HEK293 (cell line): ENCODE results near the gene HS6ST3.

Experiments used
- CTCF ChIA-PET: fragments of 350-600 bp; formaldehyde crosslinking; extraction: SDS; loops from one replicate; lab custom pipeline; 2021; ENCODE audit warnings: antibody characterized with exemption; lab: Yijun Ruan, JAX
- POLR2A ChIA-PET: fragments of 300-600 bp; formaldehyde crosslinking; extraction: SDS; loops from one replicate; lab custom pipeline; 2020; ENCODE audit warnings: antibody characterized with exemption, inconsistent platforms; lab: Yijun Ruan, JAX
- H3K27ac ChIP-seq: fragments of 200-500 bp; sonication (Bioruptor generic); 2 replicates; pipeline ENCODE4 v1.5.1; 2014; ENCODE audit warnings: low read depth, low read length, control low read depth, inconsistent platforms; ENCODE audit errors: extremely low read depth
- H3K36me3 ChIP-seq, 2 experiments: fragments of 200-500 bp in 1 of 2; sonication (Bioruptor generic) in 1 of 2; 1 replicate in 1 of 2; 2 replicates in 1 of 2; pipeline ENCODE4 v1.5.1; 2014 to 2017; ENCODE audit warnings: inconsistent platforms in 2 of 2, low read length in 2 of 2; ENCODE audit not compliant: control insufficient read depth in 2 of 2, insufficient read depth in 1 of 2
- H3K4me1 ChIP-seq: fragments of 200-500 bp; sonication (Bioruptor generic); 2 replicates; pipeline ENCODE4 v1.5.1; 2014; ENCODE audit warnings: mild to moderate bottlenecking, low read length, inconsistent platforms; ENCODE audit not compliant: control insufficient read depth, insufficient read depth
- H3K4me3 ChIP-seq: 2 replicates; pipeline ENCODE4 v1.5.1; 2011; ENCODE audit warnings: low read depth, mild to moderate bottlenecking, control low read depth, low read length, moderate library complexity
- H3K9me3 ChIP-seq: fragments of 200-500 bp; sonication (Bioruptor generic); 2 replicates; pipeline ENCODE4 v1.5.1; 2014; ENCODE audit warnings: low read depth, low read length, inconsistent platforms; ENCODE audit not compliant: control insufficient read depth, insufficient read depth
- TCF7L2 ChIP-seq: IDR thresholded peaks from 2 replicates; pipeline ENCODE4 v1.6.1; 2011; ENCODE audit warnings: low read depth, mild to moderate bottlenecking, inconsistent platforms, low read length, moderate library complexity, borderline replicate concordance
- ZBTB17 ChIP-seq: fragments of 450-650 bp; formaldehyde crosslinking; IDR thresholded peaks from 2 replicates; pipeline ENCODE4 v1.5.1; 2016; ENCODE audit warnings: missing biosample characterization, missing genetic modification characterization
- ZBTB48 ChIP-seq: fragments of 450-650 bp; formaldehyde crosslinking; IDR thresholded peaks from 2 replicates; pipeline ENCODE4 v1.5.1; 2016; ENCODE audit warnings: missing biosample characterization, missing genetic modification characterization
- ZFP37 ChIP-seq: fragments of 450-650 bp; formaldehyde crosslinking; IDR thresholded peaks from 2 replicates; pipeline ENCODE4 v1.5.1; 2016; ENCODE audit warnings: missing biosample characterization, missing genetic modification characterization
- ZFP69B ChIP-seq: fragments of 450-650 bp; formaldehyde crosslinking; IDR thresholded peaks from 2 replicates; pipeline ENCODE4 v1.5.1; 2016; ENCODE audit warnings: missing biosample characterization, missing genetic modification characterization
- ZIC2 ChIP-seq: fragments of 450-650 bp; formaldehyde crosslinking; IDR thresholded peaks from 2 replicates; pipeline ENCODE4 v1.5.1; 2016; ENCODE audit warnings: missing biosample characterization, missing genetic modification characterization
- ZNF121 ChIP-seq: fragments of 450-650 bp; formaldehyde crosslinking; IDR thresholded peaks from 2 replicates; pipeline ENCODE4 v1.5.1; 2016; ENCODE audit warnings: missing biosample characterization, missing genetic modification characterization
- ZNF157 ChIP-seq: fragments of 450-650 bp; formaldehyde crosslinking; IDR thresholded peaks from 2 replicates; pipeline ENCODE4 v1.5.1; 2016; ENCODE audit warnings: missing biosample characterization, missing genetic modification characterization
- ZNF19 ChIP-seq: fragments of 450-650 bp; formaldehyde crosslinking; IDR thresholded peaks from 2 replicates; pipeline ENCODE4; 2016; ENCODE audit warnings: missing biosample characterization, missing genetic modification characterization, low read depth
- ZNF292 ChIP-seq: fragments of 450-650 bp; formaldehyde crosslinking; IDR thresholded peaks from 2 replicates; pipeline ENCODE4 v1.5.1; 2016; ENCODE audit warnings: low read depth, missing biosample characterization, missing genetic modification characterization, borderline replicate concordance
- ZNF544 ChIP-seq: fragments of 450-650 bp; formaldehyde crosslinking; IDR thresholded peaks from 2 replicates; pipeline ENCODE4 v1.5.0; 2017; ENCODE audit warnings: missing biosample characterization, missing genetic modification characterization
- ZNF555 ChIP-seq: fragments of 450-650 bp; formaldehyde crosslinking; conservative IDR thresholded peaks from 2 replicates; pipeline ENCODE4 v1.5.1; 2017; ENCODE audit warnings: missing biosample characterization, mild to moderate bottlenecking, missing genetic modification characterization, inconsistent platforms
- ZNF561 ChIP-seq: fragments of 450-650 bp; IDR thresholded peaks from 2 replicates; pipeline ENCODE4 v1.5.1; 2018; ENCODE audit warnings: missing biosample characterization, missing genetic modification characterization, borderline replicate concordance
- ZNF626 ChIP-seq: fragments of 450-650 bp; sonication (Bioruptor Pico); formaldehyde crosslinking; IDR thresholded peaks from 2 replicates; pipeline ENCODE4 v1.5.1; 2018; ENCODE audit warnings: missing biosample characterization, missing genetic modification characterization, inconsistent platforms
- ZNF701 ChIP-seq: fragments of 450-650 bp; formaldehyde crosslinking; IDR thresholded peaks from 2 replicates; pipeline ENCODE4 v1.5.1; 2016; ENCODE audit warnings: missing biosample characterization, missing genetic modification characterization
- ZNF791 ChIP-seq: fragments of 450-650 bp; formaldehyde crosslinking; IDR thresholded peaks from 2 replicates; pipeline ENCODE4 v1.5.1; 2016; ENCODE audit warnings: missing biosample characterization, missing genetic modification characterization
- ZNF837 ChIP-seq: fragments of 450-650 bp; formaldehyde crosslinking; IDR thresholded peaks from 2 replicates; pipeline ENCODE4 v1.5.1; 2016; ENCODE audit warnings: missing biosample characterization, missing genetic modification characterization
- ZSCAN30 ChIP-seq: fragments of 450-650 bp; IDR thresholded peaks from 2 replicates; pipeline ENCODE4 v1.5.1; 2018; ENCODE audit warnings: missing biosample characterization, mild to moderate bottlenecking, missing genetic modification characterization, moderate library complexity
- TF ChIP-seq, protein P1 (sequence below): fragments of 450-650 bp; formaldehyde crosslinking; IDR thresholded peaks from 2 replicates; pipeline ENCODE4 v1.5.1; 2017; ENCODE audit warnings: missing biosample characterization, missing genetic modification characterization
- TF ChIP-seq, protein P2 (sequence below): fragments of 450-650 bp; formaldehyde crosslinking; IDR thresholded peaks from 2 replicates; pipeline ENCODE4 v1.5.1; 2017; ENCODE audit warnings: missing biosample characterization, missing genetic modification characterization
- TF ChIP-seq, protein P3 (sequence below): fragments of 450-650 bp; formaldehyde crosslinking; conservative IDR thresholded peaks from 2 replicates; pipeline ENCODE4 v1.5.1; 2016; ENCODE audit warnings: low read depth, missing biosample characterization, missing genetic modification characterization
- TF ChIP-seq, protein P4 (sequence below): fragments of 450-650 bp; formaldehyde crosslinking; IDR thresholded peaks from 2 replicates; pipeline ENCODE4 v1.5.1; 2016; ENCODE audit warnings: missing biosample characterization, missing genetic modification characterization

HS6ST3 gene

DNA sequence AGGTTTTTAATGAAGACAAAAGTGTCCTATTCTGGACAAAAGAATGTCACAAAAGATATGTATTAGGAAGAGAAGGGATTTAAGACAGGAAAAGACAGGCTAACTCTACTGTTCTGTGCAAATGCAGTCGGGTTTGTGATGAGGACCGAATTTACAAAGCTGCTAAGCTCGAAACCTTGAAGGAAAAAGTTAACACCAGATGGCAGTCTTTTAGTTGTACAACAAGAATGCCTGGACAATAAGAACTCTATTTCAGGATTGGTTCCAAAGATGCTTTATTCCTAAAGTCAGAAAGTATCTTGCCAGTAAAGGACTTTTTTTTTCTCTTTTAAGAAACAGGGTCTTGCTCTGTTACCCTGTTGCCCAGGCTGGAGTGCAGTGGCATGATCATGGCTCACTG, 51.1 kb downstream of the HS6ST3 start (continued):
- TF ChIP-seq ZBTB48 (tag by site-specific recombination) (no peak), TCF7L2 (no peak), ZNF19 (tag by site-specific recombination) (no peak), ZNF626 (tag by site-specific recombination) (no peak)
- TF ChIP-seq, protein P1, sequence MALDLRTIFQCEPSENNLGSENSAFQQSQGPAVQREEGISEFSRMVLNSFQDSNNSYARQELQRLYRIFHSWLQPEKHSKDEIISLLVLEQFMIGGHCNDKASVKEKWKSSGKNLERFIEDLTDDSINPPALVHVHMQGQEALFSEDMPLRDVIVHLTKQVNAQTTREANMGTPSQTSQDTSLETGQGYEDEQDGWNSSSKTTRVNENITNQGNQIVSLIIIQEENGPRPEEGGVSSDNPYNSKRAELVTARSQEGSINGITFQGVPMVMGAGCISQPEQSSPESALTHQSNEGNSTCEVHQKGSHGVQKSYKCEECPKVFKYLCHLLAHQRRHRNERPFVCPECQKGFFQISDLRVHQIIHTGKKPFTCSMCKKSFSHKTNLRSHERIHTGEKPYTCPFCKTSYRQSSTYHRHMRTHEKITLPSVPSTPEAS (tag by site-specific recombination): no peak

DNA sequence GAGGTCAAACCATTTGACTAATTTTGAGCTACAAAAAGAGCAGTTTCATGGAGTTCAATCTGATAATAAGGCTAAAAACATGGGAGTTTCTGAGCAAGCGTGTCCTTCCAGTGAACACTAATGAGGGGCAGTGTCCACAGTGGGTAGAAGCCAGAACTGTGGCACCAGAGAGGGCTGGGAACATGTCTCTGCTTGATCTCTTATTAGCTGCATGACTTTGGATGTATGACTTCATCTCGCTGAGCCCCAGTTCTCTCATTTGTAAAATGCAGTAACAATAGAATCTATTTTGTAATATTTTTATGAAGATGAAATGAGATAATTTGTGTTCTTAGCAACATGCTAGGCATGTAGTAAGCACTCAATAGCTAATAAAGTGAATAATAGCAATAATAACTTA, 69.8 kb downstream of the HS6ST3 start:
- H3K36me3 ChIP-seq: no peaks in the 10 kb centered on the region
- H3K9me3 ChIP-seq: no peaks in the 10 kb centered on the region
- ChIA-PET CTCF (interaction anchor here (0.7 kb wide), 1 partner anchor 711 kb away, joined by 3 read pairs; no protein-coding TSS in a partner anchor), POLR2A (no interaction called here)
- no peak for TF ChIP-seq ZNF121 (tag by site-specific recombination)
- no peak for TF ChIP-seq ZNF544 (tag by site-specific recombination)
- no peak overlapping the region for H3K4me3 ChIP-seq
- no peak overlapping the region for H3K27ac ChIP-seq
- H3K4me1 ChIP-seq: no peaks in the 10 kb centered on the region

DNA sequence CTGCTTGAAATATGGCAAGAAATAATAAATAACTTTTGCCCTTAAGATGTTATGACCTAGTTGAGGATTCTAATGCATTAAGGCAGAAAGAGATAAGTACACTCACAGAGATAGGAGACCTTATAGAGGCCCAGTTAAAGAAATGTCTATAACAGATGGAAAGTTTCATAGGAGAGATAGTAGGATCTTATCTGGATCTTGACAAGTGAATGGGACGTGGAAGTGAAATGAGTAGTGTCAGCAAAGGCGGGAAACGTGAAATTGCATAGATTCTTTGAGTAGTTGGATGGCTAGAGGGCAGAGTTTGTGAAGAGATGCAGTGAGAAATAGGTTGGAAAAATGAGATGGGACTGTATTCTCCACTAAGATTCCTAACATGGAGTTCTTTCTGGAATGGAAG, 71.2 kb downstream of the HS6ST3 start:
- ChIA-PET POLR2A (no interaction called here), CTCF (no interaction called here)
- Histone ChIP-seq H3K36me3 (no peaks in the 10 kb centered on the region), H3K4me1 (no peaks in the 10 kb centered on the region), H3K27ac (no peak overlapping the region), H3K4me3 (no peak overlapping the region)
- TF ChIP-seq ZNF157 (tag by site-specific recombination) (no peak), ZFP69B (tag by site-specific recombination) (no peak), ZBTB17 (tag by site-specific recombination) (no peak)
- TF ChIP-seq, protein P2, sequence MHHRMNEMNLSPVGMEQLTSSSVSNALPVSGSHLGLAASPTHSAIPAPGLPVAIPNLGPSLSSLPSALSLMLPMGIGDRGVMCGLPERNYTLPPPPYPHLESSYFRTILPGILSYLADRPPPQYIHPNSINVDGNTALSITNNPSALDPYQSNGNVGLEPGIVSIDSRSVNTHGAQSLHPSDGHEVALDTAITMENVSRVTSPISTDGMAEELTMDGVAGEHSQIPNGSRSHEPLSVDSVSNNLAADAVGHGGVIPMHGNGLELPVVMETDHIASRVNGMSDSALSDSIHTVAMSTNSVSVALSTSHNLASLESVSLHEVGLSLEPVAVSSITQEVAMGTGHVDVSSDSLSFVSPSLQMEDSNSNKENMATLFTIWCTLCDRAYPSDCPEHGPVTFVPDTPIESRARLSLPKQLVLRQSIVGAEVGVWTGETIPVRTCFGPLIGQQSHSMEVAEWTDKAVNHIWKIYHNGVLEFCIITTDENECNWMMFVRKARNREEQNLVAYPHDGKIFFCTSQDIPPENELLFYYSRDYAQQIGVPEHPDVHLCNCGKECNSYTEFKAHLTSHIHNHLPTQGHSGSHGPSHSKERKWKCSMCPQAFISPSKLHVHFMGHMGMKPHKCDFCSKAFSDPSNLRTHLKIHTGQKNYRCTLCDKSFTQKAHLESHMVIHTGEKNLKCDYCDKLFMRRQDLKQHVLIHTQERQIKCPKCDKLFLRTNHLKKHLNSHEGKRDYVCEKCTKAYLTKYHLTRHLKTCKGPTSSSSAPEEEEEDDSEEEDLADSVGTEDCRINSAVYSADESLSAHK (tag by site-specific recombination): no peak
- TF ChIP-seq, all 188 proteins: peak for 0
- no peaks in the 10 kb centered on the region for H3K9me3 ChIP-seq

DNA sequence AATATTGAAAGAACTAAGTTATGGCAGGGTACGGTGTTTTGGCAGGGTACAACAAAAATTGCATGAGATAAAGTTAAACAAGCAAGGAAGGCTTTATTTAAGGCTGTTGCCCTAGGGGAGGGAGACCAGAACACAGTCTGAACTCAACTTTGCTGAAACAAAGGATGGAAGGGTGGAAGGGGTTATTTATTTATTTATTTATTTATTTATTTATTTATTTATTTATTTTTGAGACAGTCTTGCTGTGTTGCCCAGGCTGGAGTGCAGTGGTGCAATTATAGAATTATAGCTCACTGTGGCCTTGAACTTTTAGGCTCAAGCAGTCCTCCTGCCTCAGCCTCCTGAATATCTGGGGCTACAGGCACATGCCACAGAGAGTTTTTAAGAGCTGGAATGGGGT, 75.9 kb downstream of the HS6ST3 start:
- ChIA-PET POLR2A (no interaction called here), CTCF (no interaction called here)
- H3K4me3 ChIP-seq: no peak overlapping the region
- H3K9me3 ChIP-seq: no peaks in the 10 kb centered on the region
- H3K36me3 ChIP-seq: no peaks in the 10 kb centered on the region
- no peak overlapping the region for H3K27ac ChIP-seq
- H3K4me1 ChIP-seq: no peaks in the 10 kb centered on the region
- TF ChIP-seq ZNF555 (tag by site-specific recombination) (peak; percentile 75), ZSCAN30 (tag by site-specific recombination) (no peak), ZFP37 (tag by site-specific recombination) (0 out of 2 replicates have a peak, but pooled peaks have one; percentile 64), ZNF561 (tag by site-specific recombination) (no peak), ZNF837 (tag by site-specific recombination) (no peak), ZNF791 (tag by site-specific recombination) (no peak), ZIC2 (no peak), ZNF701 (tag by site-specific recombination) (no peak), ZNF292 (tag by site-specific recombination) (peak; percentile 43; the same call in 1 of the 2 replicates)
- TF ChIP-seq, protein P3, sequence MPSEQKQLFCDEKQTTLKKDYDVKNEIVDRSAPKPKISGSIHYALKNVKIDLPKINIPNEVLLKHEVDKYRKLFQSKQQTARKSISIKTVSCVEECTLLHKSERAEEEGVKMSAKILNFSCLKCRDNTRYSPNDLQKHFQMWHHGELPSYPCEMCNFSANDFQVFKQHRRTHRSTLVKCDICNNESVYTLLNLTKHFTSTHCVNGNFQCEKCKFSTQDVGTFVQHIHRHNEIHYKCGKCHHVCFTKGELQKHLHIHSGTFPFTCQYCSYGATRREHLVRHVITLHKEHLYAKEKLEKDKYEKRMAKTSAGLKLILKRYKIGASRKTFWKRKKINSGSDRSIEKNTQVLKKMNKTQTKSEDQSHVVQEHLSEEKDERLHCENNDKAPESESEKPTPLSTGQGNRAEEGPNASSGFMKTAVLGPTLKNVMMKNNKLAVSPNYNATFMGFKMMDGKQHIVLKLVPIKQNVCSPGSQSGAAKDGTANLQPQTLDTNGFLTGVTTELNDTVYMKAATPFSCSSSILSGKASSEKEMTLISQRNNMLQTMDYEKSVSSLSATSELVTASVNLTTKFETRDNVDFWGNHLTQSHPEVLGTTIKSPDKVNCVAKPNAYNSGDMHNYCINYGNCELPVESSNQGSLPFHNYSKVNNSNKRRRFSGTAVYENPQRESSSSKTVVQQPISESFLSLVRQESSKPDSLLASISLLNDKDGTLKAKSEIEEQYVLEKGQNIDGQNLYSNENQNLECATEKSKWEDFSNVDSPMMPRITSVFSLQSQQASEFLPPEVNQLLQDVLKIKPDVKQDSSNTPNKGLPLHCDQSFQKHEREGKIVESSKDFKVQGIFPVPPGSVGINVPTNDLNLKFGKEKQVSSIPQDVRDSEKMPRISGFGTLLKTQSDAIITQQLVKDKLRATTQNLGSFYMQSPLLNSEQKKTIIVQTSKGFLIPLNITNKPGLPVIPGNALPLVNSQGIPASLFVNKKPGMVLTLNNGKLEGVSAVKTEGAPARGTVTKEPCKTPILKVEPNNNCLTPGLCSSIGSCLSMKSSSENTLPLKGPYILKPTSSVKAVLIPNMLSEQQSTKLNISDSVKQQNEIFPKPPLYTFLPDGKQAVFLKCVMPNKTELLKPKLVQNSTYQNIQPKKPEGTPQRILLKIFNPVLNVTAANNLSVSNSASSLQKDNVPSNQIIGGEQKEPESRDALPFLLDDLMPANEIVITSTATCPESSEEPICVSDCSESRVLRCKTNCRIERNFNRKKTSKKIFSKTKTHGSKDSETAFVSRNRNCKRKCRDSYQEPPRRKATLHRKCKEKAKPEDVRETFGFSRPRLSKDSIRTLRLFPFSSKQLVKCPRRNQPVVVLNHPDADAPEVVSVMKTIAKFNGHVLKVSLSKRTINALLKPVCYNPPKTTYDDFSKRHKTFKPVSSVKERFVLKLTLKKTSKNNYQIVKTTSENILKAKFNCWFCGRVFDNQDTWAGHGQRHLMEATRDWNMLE (tag by site-specific recombination): peak; percentile 91
- TF ChIP-seq, protein P4, sequence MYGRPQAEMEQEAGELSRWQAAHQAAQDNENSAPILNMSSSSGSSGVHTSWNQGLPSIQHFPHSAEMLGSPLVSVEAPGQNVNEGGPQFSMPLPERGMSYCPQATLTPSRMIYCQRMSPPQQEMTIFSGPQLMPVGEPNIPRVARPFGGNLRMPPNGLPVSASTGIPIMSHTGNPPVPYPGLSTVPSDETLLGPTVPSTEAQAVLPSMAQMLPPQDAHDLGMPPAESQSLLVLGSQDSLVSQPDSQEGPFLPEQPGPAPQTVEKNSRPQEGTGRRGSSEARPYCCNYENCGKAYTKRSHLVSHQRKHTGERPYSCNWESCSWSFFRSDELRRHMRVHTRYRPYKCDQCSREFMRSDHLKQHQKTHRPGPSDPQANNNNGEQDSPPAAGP (tag by site-specific recombination): no peak
